HG03558 (cell line): ENCODE measurements around the gene PIGW.
A peak's percentile ranks its signal among the peaks of the same experiment; 100 is the strongest.
"Not testable (repeated sequence)": the region's sequence is repeated elsewhere in the genome, so short reads cannot be mapped to it uniquely, and the experiment has no call there.

Experiments
- ATAC-seq: cut with Tn5 transposase; IDR thresholded peaks from one replicate; pipeline ENCODE4 v1.9.1; 2021; ENCODE audit warnings: moderate number of reproducible peaks; ENCODE audit not compliant: unreplicated experiment; ENCODE audit errors: extremely low read depth

Gene PIGW

GRCh38 chr17:36507266-36507665, 27.5 kb upstream of the PIGW start:
- no peak for ATAC-seq

GRCh38 chr17:36508439-36508838, 26.3 kb upstream of the PIGW start:
- ATAC-seq: not testable (repeated sequence)

GRCh38 chr17:36509272-36509985, 25.4 kb upstream of the PIGW start:
- no peak for ATAC-seq

- no peak for ATAC-seq
These were observed 24.2 kb upstream of the PIGW start for GRCh38 chr17:36510636-36511035.

GRCh38 chr17:36511216-36511615, 23.6 kb upstream of the PIGW start:
- no peak for ATAC-seq

- no peak for ATAC-seq
These were observed 22.1 kb upstream of the PIGW start for GRCh38 chr17:36512641-36513040.

GRCh38 chr17:36514856-36515255, 19.9 kb upstream of the PIGW start:
- no peak for ATAC-seq

- no peak for ATAC-seq
These were observed 18.9 kb upstream of the PIGW start for GRCh38 chr17:36515837-36516236.

- ATAC-seq: no peak
These were observed 11.7 kb upstream of the PIGW start for GRCh38 chr17:36523113-36523512.

- ATAC-seq: no peak
These were observed 10.3 kb upstream of the PIGW start for GRCh38 chr17:36524428-36524876.

GRCh38 chr17:36525113-36525512, 9.7 kb upstream of the PIGW start:
- ATAC-seq: no peak

GRCh38 chr17:36525888-36526287, 8.9 kb upstream of the PIGW start:
- no peak for ATAC-seq

- no peak for ATAC-seq
These were observed 7.1 kb upstream of the PIGW start for GRCh38 chr17:36527621-36528250.

- no peak for ATAC-seq
These were observed 5.7 kb upstream of the PIGW start for GRCh38 chr17:36529121-36529520.

GRCh38 chr17:36532435-36532975, 2.3 kb upstream of the PIGW start:
- ATAC-seq: no peak

- ATAC-seq: peak; percentile 12
These were observed 600 bp upstream of the PIGW start for GRCh38 chr17:36533935-36534839.

GRCh38 chr17:36535669-36536081, 888 bp downstream of the PIGW start:
- ATAC-seq: no peak

- no peak for ATAC-seq
These were observed 5.9 kb downstream of the PIGW start for GRCh38 chr17:36540696-36541095.

- no peak for ATAC-seq
These were observed 8.0 kb downstream of the PIGW start for GRCh38 chr17:36542755-36543154.

- ATAC-seq: no peak
These were observed 9.2 kb downstream of the PIGW start for GRCh38 chr17:36544044-36544306.
